IPS-NIHi11 (cell line): ENCODE measurements around the gene ENAH.
"Not testable (repeated sequence)": the region's sequence is repeated elsewhere in the genome, so short reads cannot be mapped to it uniquely, and the experiment has no call there.

Experiments
- DNase-seq: peaks from one replicate; pipeline ENCODE4 v3.0.0; 2012; ENCODE audit warnings: mixed read lengths, low spot score

ENAH gene

DNA sequence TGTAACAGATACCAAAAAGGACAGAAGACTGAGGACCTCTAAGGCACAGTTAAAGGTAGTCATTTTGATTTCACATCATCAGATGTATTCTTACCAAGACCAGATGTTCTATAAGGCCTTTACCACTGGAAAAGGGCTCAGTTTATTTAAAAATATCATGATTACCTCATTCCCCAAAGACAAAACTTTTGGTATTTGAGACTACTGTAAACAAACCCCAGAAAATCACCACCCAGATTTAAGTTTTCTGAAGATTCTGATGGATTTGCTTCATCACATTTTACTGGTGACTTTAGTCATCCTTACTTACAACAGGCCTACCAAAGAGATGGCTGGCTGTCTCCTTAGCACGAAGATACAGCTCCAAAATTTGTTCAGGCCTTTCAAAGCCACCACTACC lies 8.3 kb downstream of the ENAH start:
- DNase-seq = no peak

GRCh38 chr1:225642177-225642576 lies 10.7 kb downstream of the ENAH start:
- DNase-seq = no peak

- no peak for DNase-seq
Measured at GRCh38 chr1:225638853-225639252, 14.1 kb downstream of the ENAH start.

GRCh38 chr1:225637651-225638199 lies 15.2 kb downstream of the ENAH start:
- no peak for DNase-seq

- not testable (repeated sequence) for DNase-seq
Measured at GRCh38 chr1:225636992-225637391, 15.9 kb downstream of the ENAH start.

DNA sequence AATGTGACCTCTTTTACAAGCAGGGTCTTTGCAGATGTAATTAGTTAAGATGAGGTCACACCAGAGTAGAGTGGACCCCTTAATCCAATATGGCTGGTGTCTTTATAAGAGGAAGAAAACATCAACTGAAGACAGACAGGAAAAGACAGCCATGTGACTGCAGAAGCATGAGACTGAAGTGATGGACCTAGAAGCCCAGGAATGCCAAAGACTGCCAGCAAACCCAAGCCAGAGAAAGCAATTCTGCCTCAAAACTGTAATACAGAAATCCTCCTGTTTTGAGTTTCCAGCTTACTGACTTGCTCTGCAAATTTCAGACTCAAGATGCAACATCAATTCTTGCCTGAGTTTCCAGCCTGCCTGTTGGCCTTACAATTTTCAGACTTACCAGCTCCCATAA lies 17.3 kb downstream of the ENAH start:
- no peak for DNase-seq

GRCh38 chr1:225632836-225633235 lies 20.1 kb downstream of the ENAH start:
- not testable (repeated sequence) for DNase-seq

GRCh38 chr1:225631021-225631663 lies 21.8 kb downstream of the ENAH start:
- no peak for DNase-seq

- DNase-seq = no peak
Measured at GRCh38 chr1:225629483-225629882, 23.4 kb downstream of the ENAH start.

DNA sequence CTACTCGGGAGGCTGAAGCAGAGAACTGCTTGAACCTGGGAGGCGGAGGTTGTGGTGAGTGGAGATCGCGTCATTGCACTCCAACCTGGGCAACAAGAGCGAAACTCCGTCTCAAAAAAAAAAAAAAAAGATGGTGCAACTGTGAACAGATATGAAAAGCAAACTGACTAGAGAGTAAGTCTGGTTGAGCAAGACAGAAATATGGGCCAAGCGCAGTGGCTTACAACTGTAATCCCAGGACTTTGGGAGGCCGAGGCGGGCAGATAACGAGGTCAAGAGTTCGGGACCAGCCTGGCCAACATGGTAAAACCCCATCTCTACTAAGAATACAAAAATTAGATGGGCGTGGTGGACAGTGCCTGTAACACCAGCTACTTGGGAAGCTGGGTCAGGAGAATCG lies 24.1 kb downstream of the ENAH start:
- DNase-seq = not testable (repeated sequence)

- DNase-seq = no peak
Measured at GRCh38 chr1:225627304-225627947, 25.5 kb downstream of the ENAH start.

GRCh38 chr1:225626698-225627097 lies 26.2 kb downstream of the ENAH start:
- DNase-seq = no peak

DNA sequence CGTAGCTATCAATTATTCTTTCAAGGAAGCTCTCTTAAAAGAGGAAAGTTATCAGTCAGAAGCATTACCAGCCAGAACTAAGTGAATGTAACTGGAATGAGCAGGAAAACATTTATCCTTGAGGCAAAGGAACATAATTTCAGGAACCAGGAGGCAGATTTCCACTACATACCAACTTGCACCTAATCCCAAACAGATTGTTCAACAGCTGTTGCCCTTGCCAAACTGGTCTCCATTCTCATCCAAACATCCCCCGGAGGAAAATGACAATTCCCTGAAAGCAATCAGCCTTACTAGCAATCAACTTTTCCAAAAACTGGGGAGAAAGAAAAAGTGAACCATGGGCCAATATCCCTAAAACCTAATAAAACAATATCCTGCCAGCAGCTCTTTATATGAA lies 35.0 kb downstream of the ENAH start:
- DNase-seq = no peak

GRCh38 chr1:225617479-225617878 lies 35.4 kb downstream of the ENAH start:
- DNase-seq = no peak

GRCh38 chr1:225615403-225615790 lies 37.5 kb downstream of the ENAH start:
- not testable (repeated sequence) for DNase-seq

DNA sequence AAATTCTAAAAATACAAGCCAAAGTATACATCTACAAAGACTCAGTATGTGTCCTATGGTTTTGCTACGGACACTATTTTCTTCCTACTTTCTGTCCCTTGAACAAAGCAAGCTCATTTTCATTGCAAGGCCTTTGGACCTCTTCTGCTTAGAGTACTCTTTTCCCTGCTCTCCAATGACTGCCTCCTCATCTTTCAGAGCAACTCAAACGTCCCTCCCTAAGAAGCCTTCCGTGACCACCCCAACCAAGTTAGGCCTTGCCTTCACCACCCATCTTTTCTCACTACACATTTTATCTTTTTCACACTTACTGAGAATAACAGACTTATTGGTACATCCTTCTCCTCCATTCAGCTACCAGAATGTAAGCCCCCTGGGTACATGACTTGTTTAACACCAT lies 39.9 kb downstream of the ENAH start:
- no peak for DNase-seq

DNA sequence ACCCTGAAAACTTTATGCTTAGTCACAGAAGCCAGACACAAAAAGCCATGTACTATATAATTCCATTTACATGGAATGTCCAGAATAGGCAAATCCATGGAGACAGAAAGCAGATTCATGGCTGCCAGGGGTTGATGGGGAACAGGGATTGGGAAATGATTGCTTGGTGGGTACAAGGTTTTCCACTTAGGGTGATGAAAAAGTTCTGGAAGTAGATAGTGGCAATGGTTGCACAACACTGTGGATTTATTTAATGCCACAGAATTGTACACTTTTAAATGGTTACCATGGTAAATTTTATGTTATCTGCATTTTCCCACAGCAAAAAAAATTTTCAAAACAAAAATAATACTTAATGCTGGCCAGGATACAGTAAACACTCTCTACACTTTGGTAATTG lies 40.6 kb downstream of the ENAH start:
- DNase-seq = no peak

GRCh38 chr1:225611537-225612223 lies 41.2 kb downstream of the ENAH start:
- DNase-seq = no peak

- DNase-seq = no peak
Measured at GRCh38 chr1:225610539-225610938, 42.4 kb downstream of the ENAH start.

- no peak for DNase-seq
Measured at GRCh38 chr1:225608014-225608796, 44.7 kb downstream of the ENAH start.

DNA sequence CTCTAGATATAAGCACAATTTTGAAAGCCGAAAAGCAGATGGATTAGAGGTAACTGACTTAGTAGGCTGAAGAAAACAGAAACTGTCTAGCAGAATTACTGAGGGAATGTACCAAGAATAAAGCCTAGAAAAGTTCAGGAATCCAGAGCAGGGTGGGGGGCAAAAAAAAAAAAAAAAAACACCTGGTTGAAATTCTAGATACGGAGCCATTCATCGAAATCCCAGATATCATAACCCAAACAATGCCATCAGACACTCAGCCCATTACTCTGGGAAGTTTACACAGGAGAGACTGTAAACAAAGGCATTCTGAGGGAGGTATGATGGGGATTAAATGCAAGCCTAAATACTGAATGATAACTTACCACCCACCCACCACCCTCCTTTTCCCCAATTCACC lies 45.6 kb downstream of the ENAH start:
- no peak for DNase-seq
